Activated CD8-positive, alpha-beta memory T cell treated with anti-CD3 and anti-CD28 coated beads for 4 hours (primary cell): ENCODE results near the gene S1PR2.
"Not testable (repeated sequence)": the region's sequence is repeated elsewhere in the genome, so short reads cannot be mapped to it uniquely, and the experiment has no call there.

ENCODE experiments used
- DNase-seq, 2 donors: peaks; one replicate each; pipeline ENCODE4 v3.0.0-alpha.2; 2020; ENCODE audit warnings: low read depth in 2 of 2

The S1PR2 gene

GRCh38 chr19:10224337-10224736 lies 6.8 kb downstream of the S1PR2 start:
- DNase-seq: no peak

DNA sequence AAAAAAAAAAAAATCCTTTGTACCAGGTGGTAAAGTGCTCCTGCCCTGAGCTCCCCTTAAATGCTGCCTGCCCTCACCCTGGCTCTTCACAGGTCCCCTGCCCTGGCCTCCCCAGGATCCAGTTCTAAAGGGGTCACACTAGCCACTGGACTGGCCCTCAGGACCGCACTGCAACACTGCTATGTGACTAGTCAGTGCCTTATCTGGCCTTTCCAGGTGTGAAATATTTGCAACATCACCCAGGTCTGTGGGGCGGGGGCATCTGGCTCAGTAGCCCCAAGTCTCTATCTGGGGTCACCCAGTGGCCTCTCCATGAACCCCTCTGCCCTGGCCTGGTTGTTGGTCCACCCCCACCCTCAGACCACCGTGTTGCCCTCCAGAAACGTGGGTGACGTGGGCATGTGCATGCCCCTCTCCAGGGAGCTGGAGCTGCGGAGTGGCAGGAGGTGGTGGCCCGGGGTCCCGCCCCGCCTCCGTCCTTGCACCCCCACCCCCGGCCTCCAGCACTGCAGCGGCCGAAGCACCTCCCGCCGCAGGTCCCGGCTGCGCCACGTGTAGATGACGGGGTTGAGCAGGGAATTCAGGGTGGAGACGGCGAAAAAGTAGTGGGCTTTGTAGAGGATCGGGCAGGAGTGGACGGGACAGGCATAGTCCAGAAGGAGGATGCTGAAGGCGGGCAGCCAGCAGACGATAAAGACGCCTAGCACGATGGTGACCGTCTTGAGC lies 7.5 kb downstream of the S1PR2 start:
- DNase-seq: no peak

GRCh38 chr19:10222201-10222890 lies 8.8 kb downstream of the S1PR2 start:
- no peak for DNase-seq

- DNase-seq: no peak
These were observed 10.4 kb downstream of the S1PR2 start for GRCh38 chr19:10220695-10221094.

- no peak for DNase-seq
These were observed 11.5 kb downstream of the S1PR2 start for GRCh38 chr19:10219678-10220077.

DNA sequence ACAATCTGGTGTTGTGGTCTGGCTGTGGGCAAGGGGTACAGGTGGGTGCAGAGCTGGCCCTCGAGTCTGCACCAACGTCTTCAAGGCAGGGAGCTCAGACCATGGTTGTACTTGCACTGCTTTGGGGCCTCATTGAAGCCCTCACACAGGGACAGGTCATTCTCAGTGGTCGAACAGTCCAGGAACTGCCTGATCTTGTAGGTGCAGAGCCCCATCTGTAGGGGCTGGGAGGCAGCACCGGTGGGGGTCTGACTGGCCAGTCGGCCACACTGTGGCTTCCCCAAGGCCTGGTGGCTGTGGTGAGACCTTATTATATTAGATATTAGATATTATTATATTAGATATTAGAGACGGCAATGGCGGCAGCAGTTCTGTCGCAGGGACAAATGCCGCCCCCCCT lies 14.0 kb downstream of the S1PR2 start:
- no peak for DNase-seq

DNA sequence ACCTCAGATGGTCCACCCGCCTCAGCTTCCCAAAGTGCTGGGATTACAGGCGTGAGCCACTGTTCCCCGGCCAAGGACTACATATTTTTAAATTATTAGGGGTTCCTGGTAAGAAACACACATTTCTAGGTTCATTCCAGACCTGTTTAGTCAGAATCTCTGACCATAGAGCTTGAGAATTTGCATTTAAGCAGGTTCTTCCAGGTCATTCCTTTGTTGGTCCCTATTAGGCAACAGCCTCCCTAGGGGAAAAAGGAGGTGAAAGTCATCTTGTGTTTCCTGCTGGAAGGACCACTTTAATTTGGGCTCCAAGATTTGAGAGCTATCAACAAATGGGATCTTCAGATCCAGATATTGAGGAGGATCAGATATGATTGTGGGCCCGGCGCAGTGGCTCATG lies 16.3 kb downstream of the S1PR2 start:
- no peak for DNase-seq

DNA sequence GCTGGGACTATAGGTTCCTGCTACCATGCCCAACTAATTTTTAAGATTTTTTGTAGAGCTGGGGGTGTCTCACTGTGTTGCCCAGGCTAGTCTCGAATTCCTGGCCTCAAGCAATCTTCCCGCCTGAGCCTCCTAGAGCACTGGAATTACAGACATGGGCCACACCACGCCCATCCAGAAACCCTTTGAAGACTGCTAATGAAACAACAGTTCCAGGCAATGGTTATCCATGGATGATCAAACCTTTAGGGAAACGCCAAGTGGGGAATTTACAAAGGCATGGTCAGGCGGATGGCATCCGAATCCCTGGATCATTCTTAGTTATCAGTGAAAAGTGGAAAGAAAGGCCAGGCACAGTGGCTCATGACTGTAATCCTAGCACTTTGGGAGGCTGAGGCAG lies 19.4 kb downstream of the S1PR2 start:
- no peak for DNase-seq

DNA sequence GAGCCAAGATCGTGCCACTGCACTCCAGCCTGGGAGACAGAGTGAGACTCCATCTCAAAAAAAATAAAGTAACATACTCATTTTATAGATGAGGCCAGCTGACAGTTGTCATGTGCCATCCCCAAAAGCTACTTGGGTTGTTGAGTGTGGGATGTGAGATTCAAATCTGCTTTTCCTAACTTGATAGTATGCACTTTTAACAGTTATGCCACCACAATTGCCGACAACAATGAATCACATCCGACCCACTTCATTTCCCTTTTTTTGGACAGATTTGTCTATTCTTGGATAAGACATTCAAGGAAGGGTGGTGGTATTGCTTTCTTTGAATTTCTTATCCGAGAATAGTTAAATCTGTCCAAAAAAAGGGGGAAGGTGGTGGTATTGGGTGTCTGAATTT lies 20.1 kb downstream of the S1PR2 start:
- DNase-seq: no peak

DNA sequence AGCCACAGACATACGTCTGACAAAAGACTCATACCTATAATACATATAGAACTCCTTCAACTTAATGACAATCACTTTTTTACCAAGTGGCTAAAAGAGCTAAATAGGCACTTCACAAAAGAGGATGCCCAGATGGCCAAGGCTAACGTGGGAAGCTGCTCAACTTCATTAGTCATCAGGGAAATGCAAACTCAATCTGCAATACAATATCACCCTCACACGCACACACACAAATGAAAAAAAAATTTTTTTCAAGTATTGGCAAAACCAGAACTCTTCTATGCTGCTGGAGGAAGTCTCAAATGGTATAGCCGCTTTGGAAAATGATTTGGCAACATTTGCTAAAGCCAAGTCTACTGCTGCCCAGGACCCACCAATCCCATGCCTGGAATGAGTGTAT lies 21.8 kb downstream of the S1PR2 start:
- DNase-seq: no peak

DNA sequence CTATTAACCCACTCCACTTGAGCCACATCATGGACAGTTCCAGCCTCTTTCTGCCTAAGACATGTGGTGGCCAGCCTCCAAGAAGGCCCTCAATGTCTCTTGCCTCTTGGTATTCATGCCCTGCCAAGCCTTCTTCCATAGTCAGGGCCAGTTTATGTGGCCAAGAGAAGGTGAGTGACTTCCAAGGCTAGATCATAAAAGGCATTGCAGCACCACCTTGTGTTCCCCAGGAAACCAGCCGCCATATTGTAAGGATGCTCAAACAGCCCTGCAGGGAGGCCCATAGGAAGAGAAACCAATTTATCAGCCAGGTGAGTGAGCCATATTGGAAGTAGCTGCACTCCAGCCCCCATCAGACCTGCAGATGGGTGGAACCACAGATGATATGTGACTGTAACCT lies 24.1 kb downstream of the S1PR2 start:
- DNase-seq: no peak

DNA sequence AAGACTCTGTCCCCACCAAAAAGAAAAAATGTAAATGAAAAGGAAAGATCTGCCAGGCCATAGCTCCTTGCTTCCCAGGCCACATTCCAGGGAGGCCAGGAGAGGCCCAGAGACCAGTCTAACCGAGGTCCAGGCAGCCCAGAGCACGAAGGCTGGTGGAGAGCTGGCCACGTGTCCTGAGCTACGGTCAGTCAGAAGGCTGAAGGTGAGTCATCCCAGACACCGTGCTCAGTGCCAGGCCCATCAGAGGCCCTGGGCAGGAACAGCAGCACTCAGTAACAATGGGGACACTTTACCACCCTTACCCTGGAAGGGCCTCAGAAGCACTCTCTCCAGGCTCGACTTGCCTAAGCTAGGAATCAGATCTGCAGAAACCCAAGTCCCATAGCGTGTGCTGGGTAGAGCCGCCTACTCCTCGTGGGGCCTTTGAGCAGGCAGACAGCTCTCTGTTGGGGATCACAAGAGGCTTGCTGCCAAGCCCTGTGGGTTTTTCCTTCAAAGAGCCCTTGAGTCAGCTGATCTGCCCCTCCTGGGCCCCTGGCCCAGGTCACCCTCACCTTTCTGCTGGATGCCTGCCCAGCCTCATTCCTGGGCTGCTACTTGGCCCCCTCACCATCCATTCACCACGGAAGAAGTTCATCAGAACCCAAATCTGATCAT lies 24.8 kb downstream of the S1PR2 start:
- no peak for DNase-seq

GRCh38 chr19:10205636-10206035 lies 25.5 kb downstream of the S1PR2 start:
- no peak for DNase-seq

DNA sequence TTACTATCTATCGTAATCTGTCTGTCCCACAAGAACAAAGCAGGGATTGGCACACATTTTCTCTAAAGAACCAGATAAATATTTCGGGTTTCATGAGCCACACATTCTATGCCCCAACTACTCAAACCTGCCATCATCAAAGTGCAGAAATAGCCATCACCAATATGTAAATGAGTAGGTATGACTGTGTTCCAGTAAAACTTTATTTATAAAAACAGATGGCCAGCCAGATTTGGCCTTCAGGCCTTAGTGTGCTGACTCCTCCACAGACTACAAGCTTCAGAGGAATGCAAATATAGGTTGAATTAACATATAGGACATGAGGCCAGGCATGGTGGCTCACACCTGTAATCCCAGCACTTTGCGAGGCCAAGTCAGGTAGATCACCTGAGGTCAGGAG lies 27.4 kb downstream of the S1PR2 start:
- DNase-seq: no peak

- no peak for DNase-seq
These were observed 30.0 kb downstream of the S1PR2 start for GRCh38 chr19:10201176-10201575.

- DNase-seq: not testable (repeated sequence)
These were observed 31.0 kb downstream of the S1PR2 start for GRCh38 chr19:10200101-10200500.

- DNase-seq: not testable (repeated sequence)
These were observed 32.1 kb downstream of the S1PR2 start for GRCh38 chr19:10198889-10199644.

GRCh38 chr19:10195199-10195519 lies 36.0 kb downstream of the S1PR2 start:
- no peak for DNase-seq

GRCh38 chr19:10194500-10195198 lies 36.5 kb downstream of the S1PR2 start, which contains the start of gene DNMT1:
DNMT1 (minus strand) TSS chr19:10194953; CDS start chr19:10194899, 54 bp downstream.
- DNase-seq: peak; percentile 93 to 95

GRCh38 chr19:10193790-10194499 lies 37.2 kb downstream of the S1PR2 start:
- peak in 1 of 2 donors; percentile 1 for DNase-seq

- DNase-seq: no peak
These were observed 38.2 kb downstream of the S1PR2 start for GRCh38 chr19:10192922-10193321.
